NCI-H2107 (cell line): ENCODE data around the gene NTRK3.

Experiments
- DNase-seq: peaks from one replicate; lab custom pipeline; 2025; lab: John Stamatoyannopoulos, UW

NTRK3 gene

DNA sequence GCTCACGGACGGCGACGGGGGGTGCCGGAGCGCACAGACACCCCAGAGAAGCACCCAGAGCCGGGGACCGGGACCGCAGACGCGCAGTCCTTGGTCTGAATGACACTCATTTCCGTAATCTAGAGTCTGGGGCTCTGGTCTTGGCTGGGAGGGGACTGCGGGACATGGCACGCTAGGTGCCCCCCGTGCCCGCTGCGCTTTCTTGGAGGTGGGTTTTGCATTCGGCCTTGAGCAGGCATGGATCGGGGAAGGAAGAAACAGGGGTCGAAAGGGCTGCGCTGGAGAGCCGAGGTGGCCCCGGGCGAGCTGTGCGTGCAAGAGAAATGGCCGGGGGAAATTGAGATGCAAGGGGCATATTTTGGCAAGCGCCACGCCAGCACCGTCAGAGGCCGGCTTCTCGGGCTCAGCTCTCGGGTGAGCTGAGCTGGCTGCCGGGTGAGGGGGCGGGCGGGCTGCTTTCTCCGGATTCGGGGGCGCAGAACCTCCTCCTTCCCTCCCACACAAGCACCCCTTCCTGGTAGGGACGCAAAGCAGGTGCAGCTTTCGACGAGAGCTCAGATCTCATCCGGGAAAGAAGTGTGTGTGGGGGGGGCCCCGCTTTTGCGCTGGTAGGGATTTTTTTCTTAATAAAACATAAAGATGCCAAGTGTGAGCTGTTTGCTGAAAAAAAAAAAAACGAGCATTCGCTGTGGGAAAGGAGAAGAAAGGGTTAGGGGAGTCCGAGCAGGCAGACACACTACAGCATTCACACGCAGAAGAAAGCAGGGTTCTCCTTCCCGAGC, 963 bp upstream of the NTRK3 start:
- DNase-seq, result no peak

DNA sequence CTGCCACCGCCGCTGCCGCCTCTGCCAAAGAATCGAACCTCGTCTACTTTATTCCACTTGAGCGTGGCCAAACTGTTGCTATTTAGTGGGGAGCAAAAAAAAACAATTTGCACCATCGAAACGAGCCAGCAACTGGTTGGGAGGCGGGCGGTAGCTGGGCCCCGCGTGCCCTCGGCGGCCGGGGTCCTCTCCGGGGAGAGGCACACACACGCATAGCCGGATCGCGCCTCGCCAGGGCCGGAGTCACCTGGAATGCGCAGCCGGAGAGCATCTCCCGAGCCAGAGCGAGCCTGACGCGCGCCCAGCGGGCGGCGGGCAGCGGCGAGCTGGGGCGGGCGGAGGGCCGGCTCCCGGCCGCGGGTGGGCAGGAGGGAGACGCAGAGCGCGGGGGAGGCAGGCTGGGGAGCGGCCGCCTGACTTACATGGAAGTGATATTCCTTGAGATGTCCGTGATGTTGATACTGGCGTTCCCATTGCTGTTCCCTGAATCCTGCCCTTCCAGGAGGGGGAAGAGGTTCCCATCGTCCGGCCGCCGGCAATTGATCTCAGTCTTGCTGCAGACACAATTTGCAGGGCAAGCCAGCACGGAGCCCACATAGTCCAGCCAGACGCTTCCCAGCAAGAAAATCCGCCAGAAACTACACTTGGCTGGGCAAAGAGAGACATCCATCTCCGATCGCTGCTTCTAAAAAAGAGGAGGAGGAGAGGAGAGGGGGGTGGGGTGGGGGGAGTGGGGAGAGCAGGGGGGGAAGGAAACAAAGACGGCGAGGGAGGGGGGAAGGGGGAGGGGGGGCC, 858 bp downstream of the NTRK3 start:
- no peak for DNase-seq

DNA sequence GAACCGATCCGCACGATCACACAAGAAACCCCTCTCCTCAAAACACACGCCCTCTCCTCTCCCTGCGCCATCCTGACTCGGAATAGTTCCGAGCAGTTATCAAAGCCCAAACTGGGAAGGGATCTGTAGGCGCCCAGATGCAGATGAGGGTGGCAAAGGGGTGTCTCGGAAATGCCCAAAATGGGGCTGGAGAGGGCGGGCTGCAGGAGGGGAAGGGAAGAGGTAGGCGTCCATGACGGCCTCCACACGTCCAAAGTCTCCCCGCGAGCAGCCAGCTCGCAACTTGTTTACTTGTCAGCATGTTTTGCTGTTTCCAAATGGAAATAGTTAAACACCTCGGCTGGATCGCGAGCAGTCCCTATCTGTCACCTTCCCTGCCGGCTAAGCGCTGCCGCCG, 1.5 kb downstream of the NTRK3 start:
- no peak for DNase-seq

DNA sequence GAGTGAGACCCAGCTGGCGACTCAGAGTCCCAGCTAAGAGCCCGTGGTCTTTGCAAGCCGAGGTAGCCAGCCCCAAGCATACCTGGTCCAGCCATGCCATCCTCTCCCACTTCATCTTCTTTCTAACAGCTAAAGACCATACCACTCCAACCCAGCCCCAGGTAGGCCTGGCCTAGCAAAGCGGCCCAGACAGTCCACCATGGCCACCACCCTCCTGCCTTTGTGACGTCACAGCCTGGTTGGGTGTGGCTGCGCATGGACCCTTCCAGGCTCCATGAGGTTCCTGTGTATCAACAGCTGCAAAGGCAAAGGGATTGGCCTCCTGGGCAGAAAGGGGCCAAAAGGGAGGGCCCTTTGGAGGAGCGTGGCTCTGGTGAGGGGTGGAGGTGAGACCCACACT, 4.1 kb downstream of the NTRK3 start:
- DNase-seq, result no peak

DNA sequence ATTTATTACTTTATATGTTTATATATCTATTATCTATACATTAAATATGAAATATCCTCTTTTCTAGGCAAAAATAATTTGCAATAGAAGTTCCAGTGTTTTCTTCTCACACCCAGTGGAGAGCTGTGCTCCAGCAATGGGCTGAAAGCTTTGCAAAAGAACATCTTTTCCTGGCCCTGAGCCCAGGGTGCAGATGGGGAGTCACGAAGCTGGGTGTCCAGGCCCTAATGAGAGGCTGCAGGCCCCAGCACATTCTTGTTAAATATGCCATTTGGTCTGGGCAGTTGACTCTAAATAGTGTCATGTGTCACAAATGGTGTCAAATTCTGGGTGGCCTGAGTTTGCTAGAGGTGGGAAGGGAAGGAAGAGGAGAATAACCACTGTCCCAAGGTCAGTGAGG, 5.7 kb downstream of the NTRK3 start:
- no peak for DNase-seq

DNA sequence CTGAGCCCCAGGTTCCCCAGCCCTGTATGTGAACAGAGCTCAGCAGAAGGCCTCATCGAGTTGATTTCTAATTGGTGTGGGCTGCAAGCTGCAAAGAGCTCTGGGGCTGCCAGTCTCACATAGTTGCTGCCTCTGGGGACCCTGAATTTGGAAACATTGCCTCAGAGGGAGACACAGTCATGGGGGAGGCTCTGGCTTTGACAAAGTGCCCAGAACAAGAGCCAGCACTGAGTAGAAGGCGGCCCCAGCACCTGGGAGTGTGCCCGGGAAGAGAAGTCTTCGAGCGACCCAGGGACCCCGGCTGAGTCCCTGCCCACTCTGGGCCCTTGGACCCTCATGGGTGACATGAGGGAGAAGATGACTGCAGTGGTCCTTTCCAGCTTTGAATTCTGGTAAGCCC, 7.3 kb downstream of the NTRK3 start:
- no peak for DNase-seq

DNA sequence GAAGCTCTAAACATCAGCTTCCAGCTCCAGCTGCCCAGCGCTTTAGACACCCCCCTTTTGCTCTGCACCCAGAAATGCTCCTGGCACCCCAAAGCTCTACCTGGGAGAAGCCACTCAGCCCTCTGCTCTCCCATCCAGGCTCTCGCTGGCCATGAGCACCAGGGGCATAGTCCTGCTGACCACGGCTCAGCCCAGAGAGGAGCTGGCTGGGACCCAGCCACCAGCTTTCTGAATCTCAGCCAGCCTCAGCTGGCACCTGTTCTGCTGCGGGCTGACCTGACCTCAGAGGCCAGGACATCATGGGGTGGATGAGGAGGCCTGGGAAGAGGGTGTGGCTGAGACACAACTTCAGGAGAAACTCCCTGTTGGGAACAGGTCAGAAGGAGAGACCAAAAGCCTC, 8.6 kb downstream of the NTRK3 start:
- DNase-seq, result no peak

DNA sequence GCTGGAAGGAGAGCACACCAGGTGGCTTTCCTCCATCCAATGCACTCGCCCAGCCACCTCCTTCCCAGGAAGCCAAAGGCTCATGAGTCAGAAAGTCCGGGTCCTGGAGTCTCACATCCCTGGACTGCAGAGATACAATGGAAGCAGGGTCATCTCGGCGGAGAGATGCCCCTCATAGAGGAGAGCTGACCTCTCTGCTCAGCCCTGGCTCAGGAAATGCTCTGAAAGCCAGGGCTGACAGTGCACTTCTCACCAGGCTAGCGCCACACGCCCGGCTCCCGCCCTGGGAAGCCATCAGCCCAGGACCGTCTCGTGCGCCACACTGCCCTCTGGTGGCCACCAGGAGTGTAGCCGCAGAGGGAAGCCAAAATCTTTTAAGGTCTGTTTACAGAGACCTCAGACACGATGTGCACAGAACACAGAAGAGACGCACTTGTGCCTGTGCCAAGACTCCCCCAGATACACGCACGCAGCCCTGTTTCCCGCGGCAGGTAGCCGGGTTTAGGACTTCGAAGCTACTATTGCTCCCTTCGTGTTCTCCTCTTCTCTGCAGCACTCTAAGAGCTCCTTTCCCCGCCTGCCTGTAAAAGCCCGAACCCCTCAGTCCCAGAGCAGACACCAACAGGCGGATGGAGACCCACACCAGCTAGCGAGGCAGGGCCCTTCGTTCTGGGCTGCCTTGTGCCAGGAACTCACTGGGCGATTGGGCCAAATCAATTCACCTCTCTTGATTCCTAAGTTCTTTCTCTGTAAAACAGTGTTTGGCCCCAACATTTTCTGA, 9.7 kb downstream of the NTRK3 start:
- DNase-seq, result no peak

DNA sequence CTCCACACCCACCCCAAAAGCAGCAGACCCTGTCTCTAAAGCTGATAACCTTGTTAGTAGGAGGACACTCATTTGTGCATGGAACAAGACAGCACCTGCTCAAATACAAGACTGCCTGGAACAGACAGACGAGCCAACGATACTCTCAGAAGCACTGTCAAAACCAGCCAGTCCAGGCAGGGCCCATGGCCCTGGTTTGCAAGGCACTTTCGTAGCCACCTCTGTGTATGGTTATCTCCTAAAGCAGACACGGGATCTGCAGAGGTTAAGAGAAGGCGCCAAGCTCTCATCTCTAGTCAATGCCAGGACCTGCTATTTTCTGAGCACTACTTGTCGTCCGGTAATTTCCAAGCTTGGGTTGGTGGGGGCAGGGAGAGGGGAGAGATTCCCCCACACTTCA, 10.5 kb downstream of the NTRK3 start:
- DNase-seq, result no peak

DNA sequence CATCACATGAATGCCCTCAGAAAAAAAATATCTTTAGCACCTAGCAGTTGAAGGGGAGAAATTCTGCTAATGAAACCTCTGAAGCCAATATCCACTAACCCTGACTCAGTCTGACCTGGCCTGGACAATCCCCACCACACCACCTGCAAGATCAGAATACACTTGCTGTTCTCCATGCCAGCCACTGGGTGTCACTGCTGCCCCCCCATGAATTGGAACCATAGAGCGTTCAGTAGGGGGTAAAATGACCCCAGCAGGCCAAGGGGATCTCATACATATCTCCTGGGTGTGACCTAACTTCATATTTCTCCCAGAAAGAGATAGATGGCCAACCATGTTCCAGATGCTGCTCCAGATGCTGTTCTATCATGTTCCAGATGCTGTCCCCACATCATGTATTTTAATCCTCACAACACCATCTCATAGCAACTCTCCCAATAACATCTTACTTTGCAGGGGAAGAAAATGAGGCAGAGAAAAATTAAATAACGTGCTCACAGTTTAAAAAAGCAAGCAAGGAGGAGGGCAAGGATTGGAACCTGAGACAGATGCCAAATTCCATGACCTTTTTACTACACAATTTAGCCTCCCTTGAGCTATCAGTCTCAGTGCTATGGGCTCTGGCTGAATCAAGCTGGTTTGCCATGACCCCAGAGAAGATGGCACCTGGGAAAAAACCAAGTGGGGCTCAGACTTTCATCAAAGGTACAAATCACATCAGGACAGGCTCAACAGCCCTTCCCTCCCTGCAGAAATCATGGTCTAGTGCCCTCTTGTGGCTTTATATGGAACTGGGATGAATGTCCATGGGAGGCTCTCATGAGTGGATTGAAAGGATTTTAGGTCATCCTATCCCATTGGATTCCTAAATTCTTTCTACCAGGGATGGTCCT, 12.4 kb downstream of the NTRK3 start:
- DNase-seq, result no peak

DNA sequence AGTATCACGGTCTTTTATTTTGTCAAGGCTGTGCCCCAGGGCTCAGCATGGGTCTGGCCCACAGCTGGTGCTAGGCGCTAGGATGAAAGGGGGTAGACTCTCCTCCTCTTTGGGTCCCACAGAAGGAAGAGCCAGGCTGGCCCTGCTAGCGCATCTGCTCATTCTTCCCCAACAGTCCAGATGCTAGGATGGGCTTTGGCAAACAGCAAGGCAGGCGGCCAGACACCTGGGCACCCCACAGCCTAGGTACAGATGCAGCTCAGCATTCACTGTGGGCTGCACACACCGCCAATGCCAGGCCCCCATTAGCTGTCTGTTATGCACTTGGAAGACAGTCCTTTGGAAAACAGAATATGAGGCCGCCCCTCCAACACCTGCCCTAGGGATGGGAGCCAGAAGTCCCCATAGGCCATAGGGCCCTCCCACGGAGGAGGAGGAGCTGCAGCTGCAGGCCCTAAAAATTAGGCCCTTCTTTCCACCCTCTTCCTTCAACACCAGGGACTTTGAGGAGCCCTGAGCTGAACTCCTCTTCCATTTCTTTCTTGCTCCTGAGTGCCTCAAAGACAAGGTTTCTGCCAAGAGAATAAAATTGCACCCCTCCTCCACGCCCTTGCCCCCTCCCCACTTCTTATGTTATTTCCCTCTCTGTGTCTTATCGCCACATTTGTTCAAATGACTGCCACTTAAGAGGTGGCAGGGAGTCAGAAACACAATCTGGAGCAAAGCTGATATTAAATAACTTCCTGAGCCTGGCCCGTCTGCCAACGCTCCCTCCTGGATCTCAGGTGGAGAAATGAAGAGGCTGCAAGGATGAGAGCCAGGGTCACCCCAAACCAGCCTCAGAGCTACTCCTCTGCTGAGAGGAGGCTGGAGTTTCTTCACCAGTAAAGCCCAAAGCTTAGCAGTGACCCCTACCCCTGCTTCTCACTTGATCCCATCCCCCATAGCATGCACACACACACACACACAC, 13.7 kb downstream of the NTRK3 start:
- DNase-seq, result no peak

DNA sequence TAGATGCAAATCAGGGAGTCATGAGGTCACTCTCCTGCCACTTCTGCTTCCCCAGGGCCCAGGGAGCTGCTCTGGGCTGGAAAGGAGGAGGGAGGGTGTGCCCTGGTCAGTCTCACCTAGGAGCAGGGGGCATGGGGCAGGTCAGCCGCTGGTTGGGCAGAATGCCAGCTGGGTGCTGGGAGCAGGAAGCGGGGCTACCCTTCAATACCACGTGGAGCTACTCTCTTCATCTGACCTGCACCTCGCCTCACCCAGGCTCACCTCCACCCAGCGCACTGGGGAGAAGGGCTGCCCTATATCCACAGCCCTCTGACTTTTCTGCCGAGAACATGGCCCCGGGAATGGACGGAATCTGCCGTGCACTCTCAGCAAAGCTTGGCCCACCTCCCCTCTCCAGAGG, 15.1 kb downstream of the NTRK3 start:
- no peak for DNase-seq

DNA sequence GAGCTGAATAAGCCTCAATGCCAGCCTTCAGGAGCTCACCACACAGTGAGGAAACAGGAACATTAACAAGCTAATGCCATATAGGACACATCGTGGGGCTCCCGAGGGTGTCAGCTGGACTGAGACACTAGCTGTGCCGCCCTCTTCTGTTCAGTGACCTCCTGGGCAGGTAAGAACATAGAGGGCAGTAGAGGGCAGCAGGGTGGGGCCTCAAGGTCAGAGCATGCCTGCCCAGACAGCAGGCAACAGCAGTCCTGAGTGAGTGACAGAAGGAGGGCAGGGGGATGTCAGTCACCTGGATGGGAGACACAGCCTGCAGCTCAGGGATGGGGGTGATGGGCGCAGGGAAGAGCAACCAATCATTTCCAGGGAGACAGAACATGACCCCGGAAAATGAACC, 15.5 kb downstream of the NTRK3 start:
- DNase-seq, result no peak

DNA sequence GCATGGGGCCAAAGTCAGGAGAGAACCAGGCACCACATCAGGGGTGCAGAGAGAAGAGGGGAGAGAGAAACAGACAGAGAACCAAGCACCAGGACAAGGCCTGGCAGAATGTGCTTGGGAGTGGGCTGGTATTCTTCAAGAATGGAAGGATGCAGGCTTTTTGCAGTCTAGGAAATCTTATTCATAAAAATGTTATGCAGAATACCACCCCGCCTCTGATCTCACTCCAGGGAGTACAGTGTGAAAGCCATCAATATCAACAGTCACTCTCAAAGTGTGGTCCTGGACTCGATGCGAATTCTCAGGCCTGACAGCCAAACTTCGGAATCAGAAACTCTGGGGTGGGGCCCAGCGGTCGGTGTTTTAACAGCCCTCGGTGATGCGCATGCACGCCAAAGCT, 16.9 kb downstream of the NTRK3 start:
- DNase-seq, result no peak

DNA sequence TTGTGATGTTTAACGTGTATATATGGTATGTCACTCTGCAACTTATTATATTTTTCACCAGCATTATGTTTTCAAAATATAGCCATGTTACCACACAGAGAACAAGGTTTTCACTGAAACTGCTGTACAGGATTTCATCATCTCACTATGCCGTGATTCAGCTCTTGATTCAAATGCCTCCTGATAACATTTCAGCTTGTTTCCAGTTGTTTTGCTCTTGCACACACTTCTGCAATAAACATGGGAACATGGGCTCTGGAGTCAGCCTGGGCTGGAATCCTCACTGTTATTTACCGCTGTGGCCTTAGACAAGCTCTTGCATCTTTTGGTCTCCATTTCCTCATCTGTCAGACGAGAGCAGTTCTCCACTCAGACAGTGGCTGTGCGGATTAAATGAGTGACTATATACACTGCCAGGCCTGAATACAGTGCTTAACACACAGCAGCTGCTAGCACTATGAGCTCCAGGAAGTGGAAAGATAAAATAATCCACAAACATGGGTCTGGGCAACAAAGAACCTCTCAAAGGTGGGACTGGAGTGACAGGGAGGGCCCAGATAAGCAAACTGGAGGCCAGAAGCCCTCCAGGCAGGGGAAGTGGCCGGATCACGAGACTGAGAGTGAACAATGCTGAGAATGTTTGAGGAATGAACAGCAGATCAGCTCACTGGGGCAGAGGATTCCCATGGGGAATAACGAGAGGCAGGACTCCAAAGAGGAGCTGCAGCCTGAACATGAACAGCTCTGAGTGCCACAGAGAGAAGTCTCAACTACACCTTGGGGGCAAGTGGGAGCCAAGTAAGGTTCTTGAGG, 17.7 kb downstream of the NTRK3 start:
- DNase-seq, result no peak

DNA sequence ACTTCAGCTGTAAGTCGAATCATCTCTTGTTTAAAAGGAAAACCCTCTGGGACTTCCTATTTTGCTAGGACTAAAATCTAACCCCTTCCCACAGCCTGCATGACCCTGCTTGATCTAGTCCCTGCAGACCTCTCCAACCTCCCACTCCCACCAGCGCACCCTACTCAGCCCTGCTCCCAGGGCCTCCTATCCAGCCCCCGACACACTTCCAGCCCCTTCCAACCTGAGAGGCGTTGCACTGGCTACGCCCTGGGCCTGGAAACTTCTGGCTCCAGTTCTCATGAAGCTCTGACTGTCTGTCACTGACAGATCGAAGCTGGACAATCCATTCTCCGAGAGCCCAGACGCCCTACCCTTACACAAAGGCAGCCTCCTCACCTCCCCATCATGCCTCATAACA, 21.8 kb downstream of the NTRK3 start:
- no peak for DNase-seq

DNA sequence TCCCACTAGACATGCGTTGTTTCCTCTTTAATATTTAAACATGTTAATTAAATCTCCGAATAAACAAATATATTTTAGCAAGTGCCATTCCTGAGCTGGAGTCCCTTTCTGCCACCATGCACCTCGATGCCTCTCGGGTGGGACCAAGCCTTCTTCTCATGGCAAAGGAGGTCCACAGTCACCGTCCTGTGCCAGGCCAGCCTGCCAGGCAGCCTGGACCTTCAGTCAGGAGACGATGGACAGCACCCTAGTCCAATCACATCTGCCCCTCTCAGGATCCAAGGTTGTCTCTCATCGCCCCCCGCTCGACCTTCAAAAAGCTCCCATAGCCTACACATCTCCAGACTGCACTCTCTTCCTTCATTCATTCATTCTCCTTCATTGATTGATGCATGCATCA, 22.6 kb downstream of the NTRK3 start:
- DNase-seq, result no peak

DNA sequence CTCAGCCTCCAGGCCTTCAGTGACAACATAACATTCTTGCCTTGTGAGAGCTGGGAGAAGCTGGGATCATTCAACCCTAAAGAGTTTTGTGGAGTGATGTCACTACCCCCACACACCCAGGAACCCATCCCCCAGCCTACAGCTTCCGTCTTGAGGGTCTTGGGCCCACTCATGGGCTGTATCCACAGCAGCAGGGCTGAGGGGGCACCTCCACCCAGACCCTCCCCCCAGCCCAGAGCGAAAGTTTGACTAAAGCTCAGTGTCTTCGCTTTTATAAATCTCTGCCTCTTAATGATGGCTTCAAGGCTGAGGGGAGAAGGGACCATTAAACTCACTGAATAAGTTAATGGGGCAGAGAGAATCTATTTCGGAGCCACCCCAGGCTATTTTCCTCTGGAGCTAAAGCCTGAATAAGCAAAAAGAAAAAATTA, 23.8 kb downstream of the NTRK3 start:
- DNase-seq, result no peak

DNA sequence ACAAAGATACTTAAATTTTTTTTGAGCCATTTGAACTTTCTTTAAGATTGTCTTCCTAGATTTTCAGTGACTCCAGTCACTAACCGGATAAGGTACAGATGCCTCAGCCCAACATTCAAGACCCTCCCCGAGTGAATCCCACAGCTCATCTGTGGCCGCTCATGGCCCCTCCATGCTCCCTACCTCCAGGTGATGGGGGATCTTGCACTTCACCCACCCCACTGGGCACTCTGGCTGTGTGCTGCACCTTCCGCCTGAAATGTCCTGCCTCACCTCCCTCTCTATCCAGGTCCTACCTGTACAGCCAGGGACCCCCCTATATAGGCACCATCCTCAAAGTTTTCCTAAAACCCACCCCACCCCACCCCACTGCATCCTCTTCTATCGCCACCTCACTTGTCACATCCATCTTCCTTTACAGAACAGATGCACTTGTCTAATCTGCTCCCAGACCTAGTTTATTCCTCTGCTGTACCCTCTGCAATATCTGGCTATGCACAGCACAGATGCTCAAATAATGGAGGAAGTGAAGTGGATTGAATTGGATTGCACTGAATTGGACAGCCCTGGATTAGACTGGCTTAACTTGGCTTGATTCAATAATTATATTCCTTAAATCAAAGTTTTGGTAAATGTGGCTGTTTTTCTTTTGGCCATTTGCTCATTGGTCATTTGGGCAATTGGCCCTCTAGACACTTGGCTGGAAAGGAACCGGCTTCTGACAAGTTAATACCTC, 24.5 kb downstream of the NTRK3 start:
- no peak for DNase-seq
